ENCODE results near the gene PSAP.

Gene PSAP

DNA sequence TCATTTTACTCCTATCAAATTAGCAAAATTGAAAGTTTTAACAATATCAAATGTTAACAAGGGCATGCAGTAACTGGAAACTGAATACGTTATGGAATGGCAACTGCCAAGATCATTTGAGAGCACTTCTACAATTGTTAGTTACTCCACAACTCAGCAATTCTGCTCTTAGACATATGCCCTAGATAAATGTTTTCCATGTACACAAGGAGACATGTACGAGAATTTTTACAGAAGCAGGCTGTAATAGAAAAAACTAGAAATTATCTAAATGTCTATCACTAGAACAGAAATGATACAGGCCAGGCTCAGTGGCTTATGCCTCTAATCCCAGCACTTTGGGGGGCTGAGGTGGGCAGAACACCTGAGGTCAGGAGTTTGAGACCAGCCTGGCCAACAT lies 7.0 kb downstream of the PSAP start:
- DNase-seq = no peak

DNA sequence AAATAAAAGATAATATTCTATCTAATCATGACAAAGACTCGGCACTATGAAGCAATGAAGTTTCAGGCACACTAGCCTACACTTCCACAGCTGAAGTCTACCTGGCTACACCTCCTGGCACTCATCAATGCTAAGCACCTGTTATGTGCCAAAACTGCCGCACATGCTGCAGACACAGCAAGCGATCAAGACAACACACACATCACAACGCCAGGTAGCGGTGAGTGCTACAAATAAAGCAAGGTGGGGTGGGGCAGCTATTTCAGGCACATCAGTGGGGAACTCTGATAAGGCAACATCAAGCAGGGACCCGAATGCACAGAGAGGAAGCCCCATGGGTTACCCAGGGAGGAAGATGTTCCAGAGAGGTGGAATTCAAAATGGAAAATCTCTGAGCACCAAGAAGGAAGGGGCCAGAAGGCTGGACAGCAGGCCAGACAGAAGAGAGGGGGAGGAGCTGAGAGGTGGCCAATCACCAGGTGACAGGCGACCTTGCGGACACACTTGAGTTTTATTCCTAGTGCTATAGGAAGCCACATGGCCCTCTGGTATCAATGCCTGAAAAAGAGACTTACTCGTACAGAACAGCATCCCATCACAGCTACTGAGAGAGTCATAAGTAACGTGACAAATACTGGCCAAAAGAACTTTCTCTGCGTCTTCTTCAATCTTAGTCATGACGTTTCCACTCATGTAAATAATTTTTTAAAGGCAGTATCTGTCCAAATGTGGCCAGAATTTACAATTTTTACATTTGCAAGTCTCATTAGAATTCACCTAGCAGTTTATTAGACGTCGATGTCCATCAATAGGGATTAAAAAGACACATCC lies 8.0 kb downstream of the PSAP start:
- DNase-seq = no peak

DNA sequence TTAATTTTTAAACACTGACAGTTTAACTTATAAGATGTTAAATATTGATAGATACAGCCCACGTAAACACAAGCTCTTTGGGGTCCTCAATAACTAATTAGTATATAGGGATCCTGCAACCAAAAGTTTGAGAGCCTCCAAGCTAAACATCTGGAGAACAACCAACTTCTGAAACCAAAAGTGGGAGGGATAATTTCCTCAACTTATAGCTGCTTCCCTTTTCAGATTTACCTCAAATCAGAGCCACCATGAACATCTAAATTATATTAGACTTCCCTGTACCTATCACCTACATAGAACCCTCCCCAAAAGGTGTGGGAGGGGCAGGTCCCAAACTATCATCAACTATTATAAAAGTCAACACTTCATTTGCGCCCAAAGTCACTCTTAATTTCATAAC lies 8.6 kb downstream of the PSAP start:
- no peak for DNase-seq

- no peak for DNase-seq
These were observed 10.1 kb downstream of the PSAP start for GRCh38 chr10:71840958-71841335.

- DNase-seq = peak; percentile 83
These were observed 10.7 kb downstream of the PSAP start for GRCh38 chr10:71840177-71840957.

GRCh38 chr10:71838264-71839211 lies 12.5 kb downstream of the PSAP start:
- no peak for DNase-seq

DNA sequence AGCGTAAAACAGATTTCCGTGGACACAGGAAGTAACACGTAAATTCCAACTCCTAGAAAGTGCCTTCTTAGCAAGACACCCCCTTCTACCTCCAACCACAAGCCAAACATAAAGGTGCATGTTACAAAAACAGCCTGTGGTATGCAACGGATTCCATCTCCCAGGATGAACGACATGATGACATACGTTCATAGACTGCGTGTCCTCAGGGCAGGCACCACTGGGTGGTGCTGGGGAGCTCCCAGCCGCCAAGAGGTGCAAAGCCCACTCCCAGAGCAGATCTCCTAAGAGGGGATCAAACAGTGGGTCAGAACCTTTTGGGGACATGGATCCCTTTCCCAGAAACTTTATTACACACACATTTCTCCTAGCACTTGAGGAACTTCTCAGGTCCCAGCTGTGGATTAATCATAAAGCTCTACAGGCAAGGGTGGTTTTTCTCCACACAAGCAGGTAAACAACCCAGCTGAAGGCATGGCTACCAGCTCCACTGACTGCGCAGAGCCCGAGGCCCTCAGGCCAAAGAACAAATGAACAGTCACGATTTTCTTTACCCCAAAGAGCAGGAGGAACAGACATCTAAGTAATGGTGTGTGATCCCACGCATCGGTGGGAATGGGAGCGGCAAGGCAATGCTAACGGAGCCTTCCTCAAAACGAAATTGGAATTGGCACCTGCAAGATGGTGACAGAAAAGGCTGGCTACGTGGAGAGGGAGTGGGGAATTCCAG lies 13.8 kb downstream of the PSAP start:
- DNase-seq = no peak

DNA sequence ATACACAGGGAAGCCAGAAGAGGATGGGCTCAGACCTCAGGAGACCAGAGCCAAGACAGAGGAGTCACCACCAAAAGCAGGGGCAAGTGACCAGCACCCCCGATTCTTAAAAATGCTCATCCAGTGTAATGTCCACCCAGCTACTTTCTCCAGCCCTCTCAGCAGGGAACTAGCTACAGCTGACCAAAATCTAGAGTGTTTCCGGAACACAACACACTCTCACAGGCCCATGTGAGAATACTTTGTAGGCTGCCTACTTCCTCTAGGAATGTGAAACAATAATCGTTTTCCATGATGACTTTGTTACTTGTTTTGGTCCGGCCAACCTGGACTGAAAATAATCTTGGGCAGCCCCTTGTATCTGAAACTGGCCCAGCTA lies 14.5 kb downstream of the PSAP start:
- DNase-seq = no peak

- DNase-seq = no peak
These were observed 15.1 kb downstream of the PSAP start for GRCh38 chr10:71835671-71836595.

GRCh38 chr10:71834343-71834674 lies 16.7 kb downstream of the PSAP start:
- no peak for DNase-seq

GRCh38 chr10:71833451-71834342 lies 17.4 kb downstream of the PSAP start:
- DNase-seq = no peak

DNA sequence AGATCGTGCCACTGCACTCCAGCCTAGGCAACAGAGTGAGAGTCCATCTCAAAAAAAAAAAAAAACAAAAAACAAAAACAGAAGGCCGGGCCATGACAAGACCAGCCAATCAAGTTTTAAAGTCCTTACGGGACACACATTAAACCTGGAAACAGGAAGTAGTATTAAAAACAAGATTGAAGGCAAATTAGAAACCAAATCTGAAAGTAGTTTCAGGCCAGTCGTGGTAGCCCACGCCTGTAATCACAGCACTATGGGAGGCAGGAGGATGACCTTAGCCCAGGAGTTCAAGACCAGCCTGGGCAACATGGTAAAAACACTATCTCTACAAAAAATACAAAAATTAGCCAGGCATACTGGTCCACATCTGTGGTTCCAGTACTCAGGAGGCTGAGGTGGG lies 18.1 kb downstream of the PSAP start:
- no peak for DNase-seq

DNA sequence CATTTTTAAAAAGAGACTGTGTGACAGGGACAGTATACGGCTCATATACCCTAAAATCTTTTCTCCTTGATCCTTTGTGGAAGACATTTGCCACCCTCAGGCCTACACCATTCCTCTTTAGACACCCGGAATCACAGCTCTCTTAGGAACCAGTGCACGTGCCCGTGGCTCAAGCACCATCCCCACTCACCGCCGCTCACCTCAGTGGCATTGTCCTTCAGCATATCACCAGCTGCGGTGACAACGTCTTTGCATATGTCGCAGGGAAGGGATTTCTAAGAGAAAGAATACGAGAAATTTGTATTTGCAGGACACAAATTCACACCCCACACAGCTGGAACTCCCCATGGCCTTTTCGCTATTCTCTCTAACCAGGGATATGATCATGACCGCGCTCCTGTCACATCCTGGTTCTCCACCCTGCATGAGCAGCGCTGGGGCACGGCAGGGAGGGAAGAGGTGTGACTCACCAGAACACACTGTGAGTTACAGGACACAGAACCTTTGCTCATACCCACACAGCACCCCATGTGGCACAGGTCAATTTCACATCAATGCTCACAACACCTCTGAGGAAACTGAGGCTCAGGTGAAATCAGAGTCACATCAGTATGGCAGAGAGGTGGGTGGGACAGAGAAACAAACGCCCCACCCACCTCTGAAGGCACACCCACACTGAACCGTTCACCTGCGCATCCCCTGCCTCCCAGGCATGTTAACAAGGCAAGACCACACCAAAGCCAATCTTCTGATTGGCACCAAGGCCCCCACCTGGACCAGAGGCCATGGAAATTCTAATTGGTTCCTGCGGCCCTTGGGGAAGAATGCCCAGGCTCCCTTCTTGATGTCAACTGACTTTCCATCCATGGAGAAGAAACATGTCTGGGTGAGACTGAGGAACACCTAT lies 19.2 kb downstream of the PSAP start:
- no peak for DNase-seq

GRCh38 chr10:71830726-71831125 lies 20.3 kb downstream of the PSAP start:
- no peak for DNase-seq

GRCh38 chr10:71829896-71830295 lies 21.2 kb downstream of the PSAP start:
- DNase-seq = no peak

DNA sequence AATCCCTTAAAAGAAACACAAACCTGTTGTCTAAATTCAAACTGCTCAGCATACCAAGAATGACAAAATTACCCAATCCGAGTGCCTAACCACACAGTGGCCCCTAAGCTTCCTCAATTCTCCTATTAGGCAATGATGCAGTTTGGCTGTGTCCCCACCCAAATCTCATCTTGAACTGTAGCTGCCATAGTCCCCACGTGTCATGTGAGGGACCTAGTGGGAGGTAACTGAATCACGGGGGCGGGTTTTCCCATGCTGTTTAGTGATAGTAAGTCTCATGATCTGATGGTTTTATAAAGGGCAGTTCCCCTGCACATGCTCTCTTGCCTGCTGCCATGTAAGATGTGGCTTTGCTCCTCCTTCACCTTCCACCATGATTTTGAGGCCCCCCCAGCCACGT lies 21.9 kb downstream of the PSAP start:
- no peak for DNase-seq

DNA sequence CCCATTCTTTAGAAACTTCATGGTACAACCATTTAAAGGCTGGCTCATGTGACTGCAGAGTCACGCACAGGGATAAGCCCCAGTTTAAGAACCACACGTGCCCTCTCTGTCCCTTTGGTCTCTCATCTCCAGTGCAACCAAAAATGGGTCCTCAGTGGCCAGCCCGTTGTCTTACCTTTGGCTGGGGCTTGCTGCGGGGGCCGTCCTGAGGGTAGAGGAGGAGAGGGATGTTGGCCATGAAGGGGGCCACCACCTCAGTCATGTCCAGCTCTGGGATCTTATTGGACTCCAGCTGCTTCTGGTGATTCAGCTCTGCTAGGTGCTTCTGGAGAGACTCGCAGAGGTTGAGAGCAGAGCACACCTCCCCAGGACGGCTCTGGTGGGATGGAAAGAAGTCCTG lies 22.3 kb downstream of the PSAP start:
- DNase-seq = no peak

DNA sequence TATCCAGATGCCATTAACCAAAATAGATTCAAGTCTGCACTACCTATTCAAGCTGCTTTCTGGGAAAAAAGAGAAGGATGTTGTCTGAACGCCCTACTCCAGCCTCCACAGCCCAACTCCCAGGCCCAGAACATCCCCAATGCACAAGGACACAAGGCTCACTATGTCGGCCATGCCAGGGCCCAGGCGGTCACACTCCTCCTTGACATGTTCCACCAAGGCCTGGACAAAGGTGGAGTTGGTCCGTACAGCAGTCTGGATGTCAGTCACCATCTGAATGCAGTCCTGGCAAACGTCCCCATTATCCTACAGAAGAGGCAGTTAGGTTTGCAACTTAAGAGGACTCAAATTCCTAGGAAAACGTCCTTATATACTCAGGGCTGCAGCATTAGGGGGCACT lies 23.2 kb downstream of the PSAP start:
- DNase-seq = no peak

- DNase-seq = no peak
These were observed 25.8 kb downstream of the PSAP start for GRCh38 chr10:71825217-71825616.
